HUES6 (cell line): ENCODE data around the gene PRELID2.
"Not testable (repeated sequence)": the region's sequence is repeated elsewhere in the genome, so short reads cannot be mapped to it uniquely, and the experiment has no call there.

Experiments used
- H3K27ac ChIP-seq: 2 replicates; pipeline ENCODE4 v1.7.0; 2013; ENCODE audit warnings: low read depth, mild to moderate bottlenecking, low read length, inconsistent platforms
- H3K27me3 ChIP-seq: 2 replicates; pipeline ENCODE4 v1.6.1; 2013; ENCODE audit warnings: low read length; ENCODE audit not compliant: control insufficient read depth, insufficient read depth
- H3K36me3 ChIP-seq: 2 replicates; pipeline ENCODE4 v1.6.1; 2013; ENCODE audit warnings: low read length; ENCODE audit not compliant: control insufficient read depth, insufficient read depth
- H3K4me1 ChIP-seq: 2 replicates; pipeline ENCODE4 v1.6.1; 2013; ENCODE audit warnings: low read length; ENCODE audit not compliant: control insufficient read depth, insufficient read depth
- H3K4me3 ChIP-seq: 2 replicates; pipeline ENCODE4 v1.5.1; 2013; ENCODE audit warnings: low read depth, low read length
- H3K9ac ChIP-seq: one replicate; pipeline ENCODE4 v1.6.1; 2013; ENCODE audit warnings: mild to moderate bottlenecking, low read length
- H3K9me3 ChIP-seq: 2 replicates; pipeline ENCODE4 v1.6.1; 2013; ENCODE audit warnings: low read depth, low read length; ENCODE audit not compliant: control insufficient read depth, insufficient read depth

PRELID2 gene

GRCh38 chr5:145834917-145835847 is at the start of gene PRELID2:
TSS of gene PRELID2 (minus strand) at chr5:145835342. CDS start at chr5:145835251, 91 bp downstream.
- Histone ChIP-seq H3K27me3 (peaks cover 22% of the 10 kb centered on the region), H3K36me3 (no peaks in the 10 kb centered on the region), H3K4me1 (peaks cover 6% of the 10 kb centered on the region; the same call in 1 of the 2 replicates), H3K4me3 (peak within 1 kb of the TSS; percentile 72), H3K9ac (peak within 1 kb of the TSS; percentile 56), H3K27ac (no peak within 1 kb of the TSS), H3K9me3 (no peaks in the 10 kb centered on the region)

- H3K27ac ChIP-seq = no peak overlapping the region
- H3K27me3 ChIP-seq = no peaks in the 10 kb centered on the region
- H3K4me1 ChIP-seq = no peaks in the 10 kb centered on the region
- no peaks in the 10 kb centered on the region for H3K9me3 ChIP-seq
- H3K4me3 ChIP-seq = no peak overlapping the region
- H3K9ac ChIP-seq = no peak overlapping the region
- no peaks in the 10 kb centered on the region for H3K36me3 ChIP-seq
Observed at GRCh38 chr5:145874765-145875164, 39.6 kb upstream of the PRELID2 start.

GRCh38 chr5:145872914-145873313 is 37.8 kb upstream of the PRELID2 start, which contains the start of gene GRXCR2:
TSS of gene GRXCR2 (minus strand) at chr5:145873014. CDS start at chr5:145872968, 46 bp downstream.
- no peak within 1 kb of the TSS for H3K4me3 ChIP-seq
- H3K27ac ChIP-seq = no peak within 1 kb of the TSS
- no peaks in the 10 kb centered on the region for H3K9me3 ChIP-seq
- H3K4me1 ChIP-seq = no peaks in the 10 kb centered on the region
- H3K27me3 ChIP-seq = no peaks in the 10 kb centered on the region; the same call in 1 of the 2 replicates
- H3K9ac ChIP-seq = no peak within 1 kb of the TSS
- no peaks in the 10 kb centered on the region for H3K36me3 ChIP-seq

- Histone ChIP-seq H3K27me3 (no peaks in the 10 kb centered on the region; the same call in 1 of the 2 replicates), H3K27ac (no peak overlapping the region), H3K9ac (no peak overlapping the region), H3K4me3 (no peak overlapping the region), H3K4me1 (no peaks in the 10 kb centered on the region), H3K9me3 (no peaks in the 10 kb centered on the region), H3K36me3 (no peaks in the 10 kb centered on the region)
Observed at GRCh38 chr5:145872486-145872885, 37.3 kb upstream of the PRELID2 start.

- no peaks in the 10 kb centered on the region for H3K36me3 ChIP-seq
- H3K27me3 ChIP-seq = no peaks in the 10 kb centered on the region; the same call in 1 of the 2 replicates
Observed at GRCh38 chr5:145869753-145870152, 34.6 kb upstream of the PRELID2 start.

GRCh38 chr5:145867806-145868205 is 32.7 kb upstream of the PRELID2 start:
- Histone ChIP-seq H3K4me3 (no peak overlapping the region), H3K9me3 (no peaks in the 10 kb centered on the region), H3K4me1 (no peaks in the 10 kb centered on the region), H3K27ac (no peak overlapping the region), H3K36me3 (no peaks in the 10 kb centered on the region), H3K27me3 (no peaks in the 10 kb centered on the region; the same call in 1 of the 2 replicates), H3K9ac (no peak overlapping the region)

More at GRCh38 chr5:145869753-145870152, 34.6 kb upstream of the PRELID2 start:
- Histone ChIP-seq H3K4me3 (no peak overlapping the region), H3K4me1 (no peaks in the 10 kb centered on the region), H3K9me3 (no peaks in the 10 kb centered on the region), H3K27ac (no peak overlapping the region), H3K9ac (no peak overlapping the region)

GRCh38 chr5:145864432-145864831 is 29.3 kb upstream of the PRELID2 start:
- not testable (repeated sequence) for H3K27ac ChIP-seq, H3K4me3 ChIP-seq, H3K36me3 ChIP-seq, H3K9ac ChIP-seq, H3K27me3 ChIP-seq, H3K4me1 ChIP-seq, H3K9me3 ChIP-seq

- H3K4me1 ChIP-seq = no peaks in the 10 kb centered on the region
- no peaks in the 10 kb centered on the region for H3K9me3 ChIP-seq
- H3K9ac ChIP-seq = no peak overlapping the region
- H3K4me3 ChIP-seq = no peak overlapping the region
- no peak overlapping the region for H3K27ac ChIP-seq
- no peaks in the 10 kb centered on the region for H3K36me3 ChIP-seq
- no peaks in the 10 kb centered on the region for H3K27me3 ChIP-seq
Observed at GRCh38 chr5:145863003-145863402, 27.9 kb upstream of the PRELID2 start.

GRCh38 chr5:145859897-145860296 is 24.8 kb upstream of the PRELID2 start:
- Histone ChIP-seq H3K4me1 (peaks cover 15% of the 10 kb centered on the region), H3K9me3 (no peaks in the 10 kb centered on the region), H3K36me3 (no peaks in the 10 kb centered on the region), H3K4me3 (no peak overlapping the region), H3K27me3 (no peaks in the 10 kb centered on the region), H3K9ac (no peak overlapping the region), H3K27ac (no peak overlapping the region)

GRCh38 chr5:145859453-145859852 is 24.3 kb upstream of the PRELID2 start:
- Histone ChIP-seq H3K36me3 (no peaks in the 10 kb centered on the region), H3K4me3 (no peak overlapping the region), H3K27me3 (no peaks in the 10 kb centered on the region), H3K27ac (no peak overlapping the region), H3K4me1 (peaks cover 20% of the 10 kb centered on the region), H3K9ac (no peak overlapping the region), H3K9me3 (no peaks in the 10 kb centered on the region)

- H3K4me3 ChIP-seq = no peak overlapping the region
- no peaks in the 10 kb centered on the region for H3K27me3 ChIP-seq
- H3K9me3 ChIP-seq = no peaks in the 10 kb centered on the region
- no peak overlapping the region for H3K27ac ChIP-seq
- no peaks in the 10 kb centered on the region for H3K36me3 ChIP-seq
- peaks cover 22% of the 10 kb centered on the region for H3K4me1 ChIP-seq
- H3K9ac ChIP-seq = no peak overlapping the region
Observed at GRCh38 chr5:145858959-145859358, 23.8 kb upstream of the PRELID2 start.
